H9 (cell line): ENCODE results near the gene SLC14A1. TPM values are rescaled to one million over a fixed set of nuclear protein-coding genes. Genes with fewer than 3 reads are reported as not detected.

Experiments
- DNase-seq: peaks from one replicate; pipeline ENCODE4 v3.0.0-alpha.2; 2017
- H2AFZ ChIP-seq: one replicate; pipeline ENCODE4 v1.6.1; 2013; ENCODE audit warnings: mild to moderate bottlenecking, low read length, control low read depth, moderate library complexity
- H2AK5ac ChIP-seq: 2 replicates; pipeline ENCODE4 v1.6.1; 2013; ENCODE audit warnings: low read length, control low read depth, mixed read lengths; ENCODE audit not compliant: insufficient read length
- H2BK120ac ChIP-seq: one replicate; pipeline ENCODE4 v1.6.1; 2013; ENCODE audit warnings: low read depth, mild to moderate bottlenecking, low read length, control low read depth, inconsistent platforms; ENCODE audit not compliant: poor library complexity, severe bottlenecking
- H2BK12ac ChIP-seq: 2 replicates; pipeline ENCODE4 v1.6.1; 2013; ENCODE audit warnings: low read length, control low read depth, mixed read lengths, low read depth; ENCODE audit not compliant: insufficient read length
- H2BK15ac ChIP-seq: 2 replicates; pipeline ENCODE4 v1.6.1; 2013; ENCODE audit warnings: low read depth, low read length, control low read depth
- H2BK20ac ChIP-seq: one replicate; pipeline ENCODE4 v1.6.1; 2013; ENCODE audit warnings: low read depth, mild to moderate bottlenecking, low read length, control low read depth, inconsistent platforms; ENCODE audit not compliant: poor library complexity, severe bottlenecking
- H2BK5ac ChIP-seq: 2 replicates; pipeline ENCODE4 v1.6.1; 2013; ENCODE audit warnings: low read length, control low read depth, mixed read lengths; ENCODE audit not compliant: insufficient read length
- H3K14ac ChIP-seq: 2 replicates; pipeline ENCODE4 v1.6.1; 2013; ENCODE audit warnings: low read length, control low read depth; ENCODE audit not compliant: insufficient read depth
- H3K18ac ChIP-seq: 2 replicates; pipeline ENCODE4 v1.6.1; 2013; ENCODE audit warnings: low read depth, mild to moderate bottlenecking, mixed read lengths, low read length, control low read depth; ENCODE audit not compliant: insufficient read length
- H3K23ac ChIP-seq: 2 replicates; pipeline ENCODE4 v1.6.1; 2013; ENCODE audit warnings: low read length, control low read depth, mixed read lengths, low read depth; ENCODE audit not compliant: insufficient read length
- H3K23me2 ChIP-seq: 2 replicates; pipeline ENCODE4 v1.6.1; 2013; ENCODE audit warnings: low read depth, mild to moderate bottlenecking, mixed read lengths, low read length, control low read depth; ENCODE audit not compliant: insufficient read length, poor library complexity, severe bottlenecking
- H3K27ac ChIP-seq: 2 replicates; pipeline ENCODE4 v1.5.1; 2013; ENCODE audit warnings: low read length, control low read depth, mixed read lengths, low read depth; ENCODE audit not compliant: insufficient read length
- H3K27me3 ChIP-seq: 2 replicates; pipeline ENCODE4 v1.6.1; 2013; ENCODE audit warnings: low read length, control low read depth, inconsistent platforms; ENCODE audit not compliant: insufficient read depth
- H3K4ac ChIP-seq: 2 replicates; pipeline ENCODE4 v1.6.1; 2013; ENCODE audit warnings: low read depth, mild to moderate bottlenecking, control low read depth, inconsistent platforms, low read length, moderate library complexity
- H3K4me1 ChIP-seq: 2 replicates; pipeline ENCODE4 v1.6.1; 2013; ENCODE audit warnings: low read length, control low read depth, inconsistent platforms; ENCODE audit not compliant: insufficient read depth
- H3K4me2 ChIP-seq: 2 replicates; pipeline ENCODE4 v1.6.1; 2013; ENCODE audit warnings: low read length, control low read depth, mixed read lengths; ENCODE audit not compliant: insufficient read length, insufficient read depth
- H3K56ac ChIP-seq: 2 replicates; pipeline ENCODE4 v1.6.1; 2013; ENCODE audit warnings: low read depth, mild to moderate bottlenecking, mixed read lengths, low read length, control low read depth; ENCODE audit not compliant: insufficient read length
- H3K79me1 ChIP-seq: 2 replicates; pipeline ENCODE4 v1.6.1; 2013; ENCODE audit warnings: low read depth, mild to moderate bottlenecking, moderate library complexity, low read length, control low read depth, inconsistent platforms; ENCODE audit not compliant: insufficient read depth, poor library complexity, severe bottlenecking
- H3K79me2 ChIP-seq: 2 replicates; pipeline ENCODE4 v1.6.1; 2013; ENCODE audit warnings: low read length, control low read depth, inconsistent platforms; ENCODE audit not compliant: insufficient read depth
- H3K9ac ChIP-seq: 2 replicates; pipeline ENCODE4 v1.6.1; 2013; ENCODE audit warnings: low read length, control low read depth, mixed read lengths; ENCODE audit not compliant: insufficient read length; ENCODE audit errors: extremely low read depth
- H3K9me3 ChIP-seq: one replicate; pipeline ENCODE4 v1.6.1; 2013; ENCODE audit warnings: low read depth, low read length, inconsistent platforms; ENCODE audit not compliant: control insufficient read depth
- H3T11ph ChIP-seq: one replicate; pipeline ENCODE4 v1.6.1; 2013; ENCODE audit warnings: mild to moderate bottlenecking, low read length, control low read depth, inconsistent platforms
- H4K20me1 ChIP-seq: one replicate; pipeline ENCODE4 v1.6.1; 2013; ENCODE audit not compliant: control insufficient read depth, insufficient read length, insufficient read depth
- H4K5ac ChIP-seq: 2 replicates; pipeline ENCODE4 v1.6.1; 2013; ENCODE audit warnings: low read depth, mild to moderate bottlenecking, mixed read lengths, low read length, control low read depth; ENCODE audit not compliant: insufficient read length
- H4K8ac ChIP-seq: replicated peaks from 2 replicates; pipeline ENCODE4 v1.6.1; 2013; ENCODE audit warnings: low read length, control low read depth, mixed read lengths, low read depth; ENCODE audit not compliant: insufficient read length
- H4K91ac ChIP-seq: 2 replicates; pipeline ENCODE4 v1.6.1; 2013; ENCODE audit warnings: low read depth, mild to moderate bottlenecking, moderate library complexity, mixed read lengths, low read length, control low read depth; ENCODE audit not compliant: insufficient read length
- H3K27ac Mint-ChIP-seq, 3 experiments: 2 replicates in 2 of 3; 3 replicates in 1 of 3; pipeline ENCODE4 v1.8.0; 2020 to 2021; ENCODE audit warnings: mixed read lengths in 3 of 3, mild to moderate bottlenecking in 1 of 3, moderate library complexity in 1 of 3
- H3K27me3 Mint-ChIP-seq: 2 replicates; pipeline ENCODE4 v1.8.0; 2021; ENCODE audit warnings: low read depth, mild to moderate bottlenecking, moderate library complexity, mixed read lengths
- H3K36me3 Mint-ChIP-seq, 3 experiments: 2 replicates in 2 of 3; 3 replicates in 1 of 3; pipeline ENCODE4 v1.8.0; 2020 to 2021; ENCODE audit warnings: low read depth in 3 of 3, mixed read lengths in 3 of 3; ENCODE audit not compliant: insufficient read depth in 1 of 3
- H3K4me1 Mint-ChIP-seq, 2 experiments: 2 replicates each; pipeline ENCODE4 v1.8.0; 2020; ENCODE audit warnings: mixed read lengths in 2 of 2
- H3K4me3 Mint-ChIP-seq, 2 experiments: 2 replicates in 1 of 2; 3 replicates in 1 of 2; pipeline ENCODE4 v1.8.0; 2020 to 2021; ENCODE audit warnings: mild to moderate bottlenecking in 2 of 2, mixed read lengths in 2 of 2, moderate library complexity in 1 of 2
- H3K9me3 Mint-ChIP-seq, 2 experiments: 2 replicates in 1 of 2; 3 replicates in 1 of 2; pipeline ENCODE4 v1.8.0; 2020; ENCODE audit warnings: mild to moderate bottlenecking in 2 of 2, mixed read lengths in 2 of 2, moderate library complexity in 1 of 2
- WGBS: extraction: QIAGEN DNeasy Blood & Tissue Kit; methylation state at CpG from one replicate; pipeline ENCODE4 v1.1.7; 2013; ENCODE audit warnings: missing lambda C conversion rate, low lambda C conversion rate, mixed read lengths; ENCODE audit not compliant: insufficient read length; ENCODE audit errors: extremely low coverage; 5-methylcytosine and 5-hydroxymethylcytosine counted together
- total RNA-seq: library from RNA; stranded (reverse); gene quantifications from 2 replicates; pipeline ENCODE4 v1.2.1, GENCODE V29; 2021
- TF ChIP-seq, protein P1 (sequence below): fragments of 200-600 bp; sonication (generic); conservative IDR thresholded peaks from 3 replicates; pipeline ENCODE4 v1.8.0; 2021; ENCODE audit warnings: antibody characterized with exemption, mild to moderate bottlenecking

Gene SLC14A1
- total RNA-seq, 1 experiment from 2014 or later: not detected

DNA sequence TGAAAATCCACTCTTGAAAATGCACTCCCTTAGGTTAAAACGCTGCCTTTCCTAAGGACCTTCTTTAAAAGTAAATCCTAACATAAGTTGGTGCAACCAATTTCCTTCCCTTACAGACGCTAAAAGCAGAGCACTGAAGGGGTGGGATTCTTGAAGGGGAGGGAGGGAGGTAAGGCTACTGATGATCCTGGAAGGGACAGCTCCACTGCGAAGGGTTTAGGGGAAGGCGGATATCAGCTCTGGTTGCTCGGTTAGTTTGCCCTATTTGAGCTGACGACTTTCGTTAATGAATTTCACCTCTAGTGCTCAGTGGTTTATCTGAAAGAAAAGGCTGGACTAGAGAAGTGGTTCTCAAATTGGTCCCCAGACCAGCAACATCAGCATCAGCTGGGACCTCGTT lies 51.8 kb downstream of the SLC14A1 start:
- Histone ChIP-seq H3K18ac (no peak overlapping the region), H3K4me2 (no peak overlapping the region), H3K9ac (no peak overlapping the region), H3T11ph (no peak overlapping the region), H3K9me3 (no peaks in the 10 kb centered on the region), H2BK5ac (no peak overlapping the region), H4K20me1 (no peaks in the 10 kb centered on the region), H3K14ac (peak overlapping the region; percentile 90), H3K79me1 (no peaks in the 10 kb centered on the region), H4K8ac (no peak overlapping the region), H2BK120ac (no peak overlapping the region), H3K56ac (no peak overlapping the region), H2BK20ac (no peak overlapping the region), H4K91ac (peak overlapping the region; percentile 54), H2BK12ac (no peak overlapping the region), H3K27me3 (no peaks in the 10 kb centered on the region), H3K27ac (no peak overlapping the region), H2BK15ac (no peak overlapping the region), H3K4ac (no peak overlapping the region), H2AK5ac (no peak overlapping the region), H2AFZ (no peak overlapping the region), H4K5ac (no peak overlapping the region), H3K79me2 (no peaks in the 10 kb centered on the region), H3K23ac (no peak overlapping the region), H3K23me2 (no peaks in the 10 kb centered on the region), H3K4me1 (no peaks in the 10 kb centered on the region)
- no peak for DNase-seq
- peaks cover 0 to 4% (median 0%) of the 10 kb centered on the region in 3 experiments; a peak in 3 of 7 replicates for H3K36me3 Mint-ChIP-seq
- H3K9me3 Mint-ChIP-seq: peaks cover 2% of the 10 kb centered on the region in 2 experiments; a peak in 2 of 5 replicates
- H3K4me3 Mint-ChIP-seq: peak overlapping the region; percentile 57 to 74
- peaks cover 0 to 3% of the 10 kb centered on the region in 2 experiments; a peak in 2 of 4 replicates for H3K4me1 Mint-ChIP-seq
- peak overlapping the region in 1 of 3 experiments; percentile 50; a peak in 1 of 7 replicates for H3K27ac Mint-ChIP-seq
- TF ChIP-seq, protein P1, sequence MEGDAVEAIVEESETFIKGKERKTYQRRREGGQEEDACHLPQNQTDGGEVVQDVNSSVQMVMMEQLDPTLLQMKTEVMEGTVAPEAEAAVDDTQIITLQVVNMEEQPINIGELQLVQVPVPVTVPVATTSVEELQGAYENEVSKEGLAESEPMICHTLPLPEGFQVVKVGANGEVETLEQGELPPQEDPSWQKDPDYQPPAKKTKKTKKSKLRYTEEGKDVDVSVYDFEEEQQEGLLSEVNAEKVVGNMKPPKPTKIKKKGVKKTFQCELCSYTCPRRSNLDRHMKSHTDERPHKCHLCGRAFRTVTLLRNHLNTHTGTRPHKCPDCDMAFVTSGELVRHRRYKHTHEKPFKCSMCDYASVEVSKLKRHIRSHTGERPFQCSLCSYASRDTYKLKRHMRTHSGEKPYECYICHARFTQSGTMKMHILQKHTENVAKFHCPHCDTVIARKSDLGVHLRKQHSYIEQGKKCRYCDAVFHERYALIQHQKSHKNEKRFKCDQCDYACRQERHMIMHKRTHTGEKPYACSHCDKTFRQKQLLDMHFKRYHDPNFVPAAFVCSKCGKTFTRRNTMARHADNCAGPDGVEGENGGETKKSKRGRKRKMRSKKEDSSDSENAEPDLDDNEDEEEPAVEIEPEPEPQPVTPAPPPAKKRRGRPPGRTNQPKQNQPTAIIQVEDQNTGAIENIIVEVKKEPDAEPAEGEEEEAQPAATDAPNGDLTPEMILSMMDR: no peak
- H3K27me3 Mint-ChIP-seq: no peaks in the 10 kb centered on the region; the same call in 1 of the 2 replicates
- no CpG with 5 or more reads among the region's 8 CpGs for WGBS
